NCI-H1092 (cell line): Measurements from ENCODE around the gene CPXM1.

Experiments
- DNase-seq: peaks from one replicate; lab custom pipeline; 2025; lab: John Stamatoyannopoulos, UW

The CPXM1 gene

DNA sequence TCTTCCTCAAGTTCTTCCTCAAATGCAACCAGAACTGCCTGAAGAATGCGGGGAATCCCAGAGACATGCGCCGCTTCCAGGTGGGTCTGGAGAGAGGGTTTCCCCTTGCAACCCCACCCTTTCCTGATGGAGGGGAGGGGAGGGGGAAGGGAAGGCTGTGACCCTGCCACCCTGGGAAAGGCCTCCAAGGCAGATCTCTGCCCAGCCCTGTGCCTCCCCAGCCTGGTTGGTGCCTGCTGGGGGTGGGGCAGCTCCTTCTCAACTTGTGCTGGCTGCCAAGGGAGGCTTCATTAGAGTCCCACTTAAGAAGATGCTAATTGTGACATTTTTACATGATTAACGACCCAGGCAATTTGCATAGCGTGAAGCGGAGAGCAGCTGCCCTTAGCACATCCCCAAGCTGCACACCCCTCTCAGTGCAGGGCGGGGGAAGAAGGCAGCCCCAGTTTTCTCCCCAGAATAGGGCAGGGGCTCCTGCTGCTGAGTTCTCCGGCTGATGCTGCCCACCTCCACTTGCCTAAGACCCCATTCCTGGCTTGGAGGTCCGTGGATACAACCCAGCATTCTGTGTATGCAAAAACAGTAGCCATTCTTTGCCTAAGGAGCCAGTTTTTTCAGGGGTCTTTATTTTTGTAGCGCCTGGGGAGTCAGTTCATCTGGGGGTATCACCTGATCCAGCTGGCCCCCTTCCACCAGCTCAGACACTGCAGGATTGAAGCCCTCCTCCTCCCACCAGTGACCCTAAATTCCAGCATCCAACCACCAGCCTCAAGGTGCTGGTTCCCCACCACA lies 51.7 kb downstream of the CPXM1 start:
- DNase-seq: no peak

DNA sequence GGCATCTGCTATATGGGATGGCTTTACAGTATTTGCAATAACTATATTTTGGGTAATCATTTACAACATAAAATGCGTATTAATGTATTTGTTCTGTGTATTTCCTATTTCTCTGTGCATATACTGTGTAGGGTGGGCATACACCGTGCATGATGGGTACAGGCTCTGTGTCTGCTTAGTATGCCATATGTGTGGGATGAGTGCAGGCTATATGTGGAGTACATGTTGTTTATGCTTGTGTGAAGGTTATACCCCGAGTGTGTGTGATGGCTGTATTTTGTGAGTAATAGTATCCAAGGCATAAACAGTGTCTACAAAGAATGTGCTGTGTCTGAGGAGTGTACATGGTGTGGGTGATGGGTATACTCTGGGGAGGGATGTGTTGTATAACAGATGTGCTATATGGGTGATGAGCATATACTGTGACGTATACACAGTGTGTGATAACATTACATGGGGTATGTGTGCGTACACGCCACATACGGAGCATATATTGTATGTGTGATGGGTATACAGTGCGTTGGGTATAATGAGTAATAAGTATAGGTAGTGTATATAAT lies 52.7 kb downstream of the CPXM1 start:
- DNase-seq: no peak

DNA sequence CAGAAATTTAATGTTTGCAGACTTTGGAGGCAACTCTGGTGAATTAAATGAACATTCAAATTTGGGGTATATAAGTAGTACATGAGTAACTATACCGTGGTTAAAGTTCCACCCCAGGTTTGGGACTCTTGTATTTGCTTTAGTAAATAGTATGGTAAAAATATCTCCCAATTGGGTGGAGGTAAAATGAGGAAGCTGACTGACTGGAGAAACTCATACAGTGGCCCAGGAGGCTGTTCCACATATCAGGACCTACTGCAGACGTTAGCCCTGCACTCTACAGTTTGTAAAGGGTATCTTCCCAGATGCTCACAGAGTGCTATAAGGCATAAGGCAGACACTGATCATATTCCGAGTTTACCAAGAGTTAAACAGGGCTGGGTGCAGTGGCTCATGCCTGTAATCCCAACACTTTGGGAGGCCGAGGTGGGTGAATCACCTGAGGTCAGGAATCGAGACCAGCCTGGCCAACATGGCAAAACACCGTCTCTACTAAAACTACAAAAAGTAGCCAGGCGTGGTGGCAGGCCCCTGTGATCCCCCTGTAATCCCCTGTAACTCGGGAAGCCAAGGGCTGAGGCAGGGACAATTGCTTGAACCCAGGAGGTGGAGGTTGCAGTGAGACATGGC lies 53.7 kb downstream of the CPXM1 start:
- DNase-seq: no peak

DNA sequence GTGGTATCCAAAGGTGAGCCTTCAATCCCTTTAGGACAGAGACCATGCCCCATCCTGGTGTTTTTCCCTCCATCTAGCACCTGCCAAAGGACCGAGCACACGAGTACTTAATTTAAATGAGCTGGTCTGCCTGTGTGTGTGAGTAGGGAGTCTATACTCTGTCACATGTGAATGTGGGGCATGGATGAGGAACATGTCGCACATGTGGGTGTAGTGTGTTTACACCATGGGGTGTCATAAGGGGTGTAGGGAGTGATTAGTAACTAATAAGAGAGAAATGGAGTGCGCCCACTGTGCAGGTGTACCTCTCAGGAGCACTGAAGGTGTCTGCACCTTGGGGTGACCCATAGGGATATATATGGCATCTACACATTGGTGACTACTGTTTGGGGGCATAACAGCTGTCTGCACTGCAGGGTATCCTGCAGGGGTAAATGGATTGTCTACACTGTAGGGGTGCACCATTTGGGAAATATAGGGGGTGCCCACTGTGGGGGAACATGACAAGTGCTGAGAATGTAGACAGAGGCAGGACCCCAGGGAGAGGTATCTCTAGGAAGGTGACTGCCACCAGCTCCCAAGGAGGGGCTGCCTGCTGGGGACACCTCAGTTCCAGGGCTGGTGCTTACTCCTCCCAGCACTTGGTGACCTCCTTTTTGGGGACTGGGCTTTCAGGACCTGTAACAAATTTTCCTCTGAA lies 54.3 kb downstream of the CPXM1 start:
- no peak for DNase-seq

DNA sequence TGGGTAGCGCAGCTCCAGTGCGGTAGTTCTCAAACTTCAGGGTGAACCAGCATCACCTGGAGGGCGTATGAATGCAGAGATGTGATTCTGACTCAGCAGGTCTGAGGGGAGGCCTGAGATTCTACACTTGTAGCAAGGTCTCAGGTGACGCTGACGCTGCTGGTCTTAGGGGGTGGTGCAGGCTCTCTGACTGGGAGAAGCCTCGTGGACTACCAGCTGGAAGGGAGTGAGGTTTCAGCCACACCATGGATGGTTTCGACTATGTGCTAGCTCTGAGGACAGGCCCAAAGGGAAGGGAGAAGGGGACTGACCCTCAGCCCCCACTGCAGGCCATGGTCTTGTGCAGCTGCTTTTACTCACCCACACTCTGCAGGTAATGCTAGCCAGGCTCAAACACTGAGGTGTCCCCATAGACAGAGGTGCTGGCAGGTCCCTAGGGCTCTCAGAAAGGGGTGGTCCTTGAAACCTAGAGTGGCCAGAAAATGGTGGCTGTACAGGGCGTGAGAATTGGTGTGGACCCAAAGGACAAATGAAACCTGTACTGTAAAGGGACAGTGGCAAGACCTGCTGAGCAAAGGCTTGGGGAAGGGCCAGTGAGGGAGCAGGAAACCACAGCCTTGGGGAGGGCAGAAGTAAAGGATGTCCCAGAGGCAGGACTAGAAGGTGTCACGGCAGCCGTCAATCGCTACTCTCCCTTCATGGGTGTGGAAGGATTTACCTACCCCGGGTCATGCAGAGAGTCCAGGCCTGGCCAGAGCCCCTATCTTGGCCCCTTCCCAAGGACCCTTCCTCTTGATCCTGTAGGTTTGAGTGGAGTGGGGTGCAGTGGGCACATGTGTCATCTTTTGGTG lies 55.1 kb downstream of the CPXM1 start:
- no peak for DNase-seq
